ENCODE results near the gene P2RY13.
A peak's percentile ranks its signal among the peaks of the same experiment; 100 is the strongest.

P2RY13 gene

DNA sequence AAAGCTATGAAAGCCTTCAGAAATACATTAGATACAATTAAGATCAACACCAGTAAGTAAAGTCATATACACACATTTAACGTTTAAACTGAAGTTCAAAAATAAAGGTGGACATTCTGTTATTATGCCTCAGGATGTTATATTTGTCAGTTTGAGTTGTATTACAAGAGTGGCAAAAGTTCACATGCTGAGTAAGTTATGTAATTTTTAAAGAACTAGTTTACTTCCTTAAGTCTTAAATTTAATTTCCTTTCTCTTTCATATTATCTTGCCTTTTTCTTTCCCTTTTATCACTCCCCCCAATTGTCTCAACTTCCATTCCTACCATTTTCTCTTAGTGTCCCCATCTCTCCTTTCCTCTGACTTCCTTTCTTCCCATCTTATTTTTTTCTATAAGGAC lies 7.8 kb downstream of the P2RY13 start:
- no peak for DNase-seq (ENCODE audit: low read depth in 1 of 2, low spot score in 1 of 2)

GRCh38 chr3:151320131-151320530 lies 9.2 kb downstream of the P2RY13 start:
- DNase-seq (ENCODE audit: low read depth in 1 of 2, low spot score in 1 of 2): no peak

GRCh38 chr3:151319628-151320027 lies 9.7 kb downstream of the P2RY13 start:
- no peak for DNase-seq (ENCODE audit: low read depth in 1 of 2, low spot score in 1 of 2)

DNA sequence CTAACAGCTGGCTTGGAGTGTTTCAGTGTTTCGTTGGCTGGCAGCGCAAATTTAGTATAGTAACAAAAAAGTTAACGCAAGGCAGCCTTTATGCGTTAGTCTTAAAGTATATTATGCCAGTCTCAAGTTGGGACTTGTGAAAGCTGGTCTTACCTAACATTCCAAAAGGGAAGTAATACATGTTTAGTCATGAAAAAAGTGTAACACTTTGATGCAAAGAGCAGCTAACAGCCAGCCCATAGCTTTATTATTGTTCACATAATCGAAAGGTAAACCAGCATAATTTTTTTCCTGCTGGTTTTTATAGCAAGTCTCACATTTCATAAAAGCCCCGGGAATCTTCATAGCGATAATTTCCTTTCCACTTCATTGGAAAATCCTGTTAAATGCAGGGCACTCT lies 10.4 kb downstream of the P2RY13 start:
- no peak for DNase-seq (ENCODE audit: low read depth in 1 of 2, low spot score in 1 of 2)

GRCh38 chr3:151318313-151318712 lies 11.0 kb downstream of the P2RY13 start:
- no peak for DNase-seq (ENCODE audit: low read depth in 1 of 2, low spot score in 1 of 2)

DNA sequence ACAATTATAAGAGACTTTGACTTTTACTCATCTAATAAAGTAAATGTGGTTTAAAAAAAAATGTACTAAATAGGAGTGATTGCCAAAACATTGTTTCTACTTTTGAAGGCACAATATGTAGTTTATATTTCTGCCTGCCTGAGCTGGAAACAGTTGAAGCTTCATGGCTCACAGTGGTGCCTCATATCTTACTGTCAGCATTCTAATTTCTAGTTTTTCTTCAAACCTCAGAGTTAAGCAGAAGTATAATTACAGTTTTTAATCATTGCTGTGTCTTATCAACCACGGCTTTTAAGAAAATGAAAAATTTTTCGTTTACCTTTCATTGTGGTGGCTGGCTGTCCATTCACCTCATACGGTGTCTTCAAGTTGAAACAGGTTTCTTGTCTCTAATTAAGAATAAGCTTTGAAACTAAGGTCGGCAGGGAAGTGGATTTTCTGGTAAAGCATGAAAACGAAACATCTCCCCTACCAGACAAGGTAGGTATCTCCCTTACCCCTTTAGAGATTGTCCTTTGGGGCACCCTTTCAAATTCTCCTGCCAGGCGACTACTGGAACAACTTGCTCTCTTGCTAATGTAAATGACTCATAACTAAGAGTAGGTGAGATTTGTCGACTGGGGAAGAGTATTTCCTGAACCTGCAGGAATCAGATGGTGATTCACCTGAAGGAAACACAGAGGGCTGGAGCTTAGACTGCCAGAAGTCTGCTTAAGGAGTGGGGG lies 12.9 kb downstream of the P2RY13 start, which contains the start of gene GPR87:
TSS of gene GPR87 (minus strand) at position 554 of the 725 bp plus-strand sequence. CDS start 16,720 bp downstream, outside the sequence.
- peak in 1 of 2 donors; percentile 25 for DNase-seq (ENCODE audit: low read depth in 1 of 2, low spot score in 1 of 2)

DNA sequence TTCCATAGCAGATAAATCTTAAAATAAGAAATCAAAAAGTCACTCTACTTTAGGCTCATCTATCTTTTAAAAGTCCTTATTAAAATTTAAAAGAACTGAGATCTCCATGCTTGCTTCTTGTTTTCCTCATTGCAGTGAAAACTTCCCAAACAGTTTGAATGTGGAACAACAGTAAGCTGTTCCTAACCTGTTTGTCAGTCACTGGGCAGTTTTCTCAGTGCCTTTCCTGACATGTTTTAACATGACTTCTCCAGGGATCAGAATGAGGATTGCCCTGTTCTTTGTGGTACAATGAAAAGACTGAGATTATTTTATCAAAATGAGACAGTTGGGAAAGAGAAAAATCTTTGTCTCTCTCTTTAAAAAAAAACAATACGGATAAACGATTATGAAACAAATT lies 13.5 kb downstream of the P2RY13 start:
- DNase-seq (ENCODE audit: low read depth in 1 of 2, low spot score in 1 of 2): no peak

DNA sequence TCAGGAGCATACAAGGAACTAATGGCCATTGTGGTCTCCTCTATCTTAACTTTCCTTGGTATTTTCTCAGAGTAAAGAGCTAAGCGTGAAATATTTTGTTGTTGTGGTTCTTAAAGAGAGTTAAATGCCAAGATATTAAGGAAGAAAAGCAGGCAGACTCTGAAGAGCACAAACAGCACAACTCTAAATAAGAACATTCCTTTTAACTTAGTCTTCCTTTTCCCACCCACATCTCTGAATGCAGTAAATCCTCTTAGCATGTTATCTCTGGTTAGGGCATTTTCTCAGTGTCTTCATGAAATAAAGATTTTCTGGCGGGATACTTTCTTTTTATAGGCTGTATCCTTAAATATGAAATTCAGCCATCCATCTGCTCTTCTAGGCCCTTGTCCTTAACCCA lies 14.2 kb downstream of the P2RY13 start:
- no peak for DNase-seq (ENCODE audit: low read depth in 1 of 2, low spot score in 1 of 2)

- no peak for DNase-seq (ENCODE audit: low read depth in 1 of 2, low spot score in 1 of 2)
These were observed 14.8 kb downstream of the P2RY13 start for GRCh38 chr3:151314593-151314992.

GRCh38 chr3:151314137-151314536 lies 15.2 kb downstream of the P2RY13 start:
- no peak for DNase-seq (ENCODE audit: low read depth in 1 of 2, low spot score in 1 of 2)

DNA sequence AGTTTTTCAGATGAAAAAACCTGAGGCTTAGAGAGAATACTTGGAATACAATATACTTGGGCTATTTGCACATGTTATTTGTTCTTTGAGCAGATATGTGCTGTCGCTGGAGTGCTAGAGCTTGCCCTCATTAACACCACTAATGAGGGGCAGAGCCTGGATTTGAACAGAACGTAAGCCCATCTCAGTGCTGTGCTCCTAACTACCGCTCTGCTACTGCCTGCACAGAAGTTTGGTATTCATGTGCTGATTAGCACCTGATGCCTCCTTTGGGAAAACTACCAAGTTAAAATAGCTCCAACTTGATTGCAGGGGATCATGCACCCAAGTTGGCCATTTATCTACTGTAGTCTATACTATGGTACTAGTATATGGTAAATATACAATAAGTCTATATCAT lies 16.4 kb downstream of the P2RY13 start:
- no peak for DNase-seq (ENCODE audit: low read depth in 1 of 2, low spot score in 1 of 2)

GRCh38 chr3:151309566-151309965 lies 19.8 kb downstream of the P2RY13 start:
- no peak for DNase-seq (ENCODE audit: low read depth in 1 of 2, low spot score in 1 of 2)

- DNase-seq (ENCODE audit: low read depth in 1 of 2, low spot score in 1 of 2): no peak
These were observed 21.5 kb downstream of the P2RY13 start for GRCh38 chr3:151307583-151308488.

- DNase-seq (ENCODE audit: low read depth in 1 of 2, low spot score in 1 of 2): no peak
These were observed 22.2 kb downstream of the P2RY13 start for GRCh38 chr3:151307131-151307530.

DNA sequence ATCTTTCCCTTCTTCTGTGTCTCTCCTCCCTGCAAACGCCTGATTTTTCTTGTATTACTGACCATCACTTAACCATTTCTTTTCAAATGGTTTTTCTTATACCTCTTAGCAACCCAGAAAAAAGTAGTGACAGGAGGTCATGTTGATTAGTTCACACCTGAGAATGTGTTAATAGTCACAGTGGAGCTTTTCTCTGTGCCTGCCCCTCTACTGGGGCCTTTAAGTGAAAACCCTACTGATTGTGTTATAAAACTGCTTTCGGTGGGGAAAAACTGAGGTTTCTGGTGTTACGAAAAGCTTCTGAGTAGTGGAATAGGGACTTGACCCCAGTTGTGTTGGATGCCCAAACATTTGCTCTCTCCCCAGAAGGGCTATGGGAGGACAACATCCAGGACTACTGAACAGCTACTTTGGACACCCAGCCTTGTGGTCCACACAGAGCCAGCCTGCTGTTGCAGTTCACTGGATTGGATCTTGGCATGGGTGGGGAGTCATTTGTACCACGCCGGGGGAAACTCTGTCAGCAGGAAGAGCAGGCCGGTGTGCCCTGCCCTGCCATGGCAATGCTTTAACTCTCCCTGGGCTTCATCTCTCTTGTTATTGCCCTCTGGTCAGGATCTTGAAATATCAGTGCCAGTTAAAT lies 23.1 kb downstream of the P2RY13 start:
- DNase-seq (ENCODE audit: low read depth in 1 of 2, low spot score in 1 of 2): no peak

DNA sequence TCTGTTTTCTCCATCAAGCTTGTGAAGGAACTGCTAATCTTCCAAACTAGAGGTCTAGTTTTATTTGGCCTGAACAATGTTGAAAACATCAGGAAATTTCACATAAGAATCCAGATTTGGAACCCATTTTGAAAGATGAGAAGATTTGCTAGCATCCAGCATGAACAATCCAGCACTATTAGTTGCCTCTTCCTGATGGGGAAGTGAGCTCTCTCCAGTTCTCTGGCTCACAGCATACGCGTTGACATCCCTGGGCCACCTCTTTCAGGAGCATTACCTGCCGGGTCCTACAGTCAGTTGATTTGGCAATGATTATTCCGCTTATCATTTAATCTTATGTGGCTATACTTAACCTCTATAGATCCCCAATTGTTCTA lies 23.6 kb downstream of the P2RY13 start:
- no peak for DNase-seq (ENCODE audit: low read depth in 1 of 2, low spot score in 1 of 2)

DNA sequence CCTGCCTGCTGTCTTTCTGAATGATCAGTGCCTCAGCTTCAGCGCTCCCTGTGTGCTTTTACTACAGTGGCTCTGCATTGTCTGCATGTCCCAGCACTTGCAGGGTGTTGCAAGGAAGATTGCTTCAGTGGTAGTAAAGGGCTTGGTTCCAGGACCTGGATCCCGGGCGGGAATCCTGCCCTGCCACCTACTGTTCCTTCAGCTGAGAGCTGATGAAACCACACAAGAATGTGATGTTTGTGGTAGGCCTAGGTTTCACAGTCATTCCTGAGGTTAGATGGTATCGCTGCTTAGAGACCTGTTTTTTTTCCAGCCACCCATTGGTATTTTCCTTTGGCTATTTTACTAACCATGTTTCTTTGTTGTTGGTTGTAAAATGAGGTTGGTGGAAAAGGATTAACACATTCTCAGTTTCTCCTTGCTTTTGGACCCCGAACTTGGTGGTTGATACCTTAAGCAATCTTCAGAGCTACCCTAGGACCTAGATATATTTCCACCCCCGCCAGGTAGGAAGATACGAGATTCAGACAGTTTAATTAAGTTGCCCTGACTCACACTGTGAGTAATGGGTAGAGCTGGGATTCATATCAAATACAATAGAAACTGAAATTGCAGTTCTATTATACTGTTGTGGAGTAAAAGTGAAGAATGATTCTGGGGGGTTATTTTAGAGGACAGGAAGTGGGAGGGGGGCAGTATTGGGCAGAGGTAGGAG lies 24.1 kb downstream of the P2RY13 start:
- peak in 1 of 2 donors; percentile 46 for DNase-seq (ENCODE audit: low read depth in 1 of 2, low spot score in 1 of 2)

DNA sequence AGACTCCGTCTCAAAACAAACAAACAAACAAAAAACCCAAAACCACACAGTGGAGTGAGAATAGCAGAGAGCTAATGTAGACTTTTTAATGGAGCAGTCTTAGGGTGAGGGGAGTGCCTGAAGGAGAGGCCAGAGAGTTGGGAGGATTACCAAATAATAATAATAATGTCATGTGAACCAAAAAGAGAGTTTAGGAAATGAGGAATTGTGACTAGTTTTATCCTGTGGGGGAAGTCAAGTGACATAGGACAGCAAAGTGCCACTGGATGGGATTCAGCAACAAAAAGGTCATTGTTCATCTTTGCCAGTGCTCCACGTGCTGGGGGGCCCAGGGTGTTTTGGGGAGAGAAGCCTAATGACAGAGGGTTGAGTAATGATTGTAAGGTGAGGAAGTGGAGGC lies 25.6 kb downstream of the P2RY13 start:
- DNase-seq (ENCODE audit: low read depth in 1 of 2, low spot score in 1 of 2): no peak

DNA sequence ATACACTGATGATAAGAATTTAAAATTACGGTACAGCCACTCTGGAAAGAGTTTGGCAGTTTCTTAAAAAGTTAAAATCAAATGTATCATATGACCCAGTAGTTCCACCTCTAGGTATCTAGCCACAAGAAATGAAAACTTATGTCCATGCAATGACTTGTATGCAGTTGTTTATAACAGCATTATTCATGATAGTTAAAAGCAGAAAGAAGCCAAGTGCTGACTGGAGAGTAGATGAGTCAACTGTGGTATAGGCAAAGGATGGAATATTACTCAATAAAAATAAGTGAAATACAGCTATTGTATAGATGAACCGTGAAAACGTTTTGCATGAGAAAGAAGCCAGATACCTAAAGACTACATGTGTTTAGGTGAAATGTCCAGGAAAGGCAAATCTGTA lies 27.6 kb downstream of the P2RY13 start:
- no peak for DNase-seq (ENCODE audit: low read depth in 1 of 2, low spot score in 1 of 2)

DNA sequence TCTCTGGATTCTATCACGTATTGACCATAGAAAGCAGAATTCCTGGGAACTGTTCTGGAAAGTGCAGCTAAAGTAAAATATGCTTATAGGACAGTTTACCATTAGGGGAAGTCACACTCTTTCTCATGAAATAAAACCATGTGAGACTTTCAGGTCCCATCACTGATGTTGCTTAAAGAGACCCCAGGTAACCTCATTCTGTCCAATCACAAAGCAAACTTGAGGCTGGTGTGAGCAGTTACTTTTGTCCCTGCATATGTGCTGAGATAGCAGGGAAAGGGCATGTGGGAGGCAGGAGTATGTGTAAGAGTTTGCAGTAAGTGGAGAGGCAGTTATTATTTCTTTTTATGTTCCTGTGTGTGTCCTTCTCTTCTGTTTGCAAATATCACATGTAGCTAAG lies 28.8 kb downstream of the P2RY13 start:
- DNase-seq (ENCODE audit: low read depth in 1 of 2, low spot score in 1 of 2): no peak

DNA sequence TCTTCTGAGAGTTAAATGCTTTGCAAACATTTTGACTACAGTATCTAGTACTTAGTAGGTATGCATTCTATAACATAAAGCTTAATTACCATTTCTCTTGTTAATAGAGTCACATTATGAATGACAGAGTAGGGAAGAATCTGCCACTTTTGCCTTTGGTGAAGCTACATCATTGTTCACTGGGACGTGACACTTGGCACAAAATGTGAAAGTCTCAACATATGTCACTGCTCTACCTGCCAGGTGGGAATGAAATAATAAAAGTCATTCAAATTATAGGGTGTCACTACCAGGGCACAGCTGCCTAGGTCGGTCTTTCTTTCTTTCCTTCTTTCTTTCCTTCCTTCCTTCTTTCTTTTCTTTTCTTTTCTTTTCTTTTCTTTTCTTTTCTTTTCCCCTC lies 30.3 kb downstream of the P2RY13 start:
- no peak for DNase-seq (ENCODE audit: low read depth in 1 of 2, low spot score in 1 of 2)

Data from activated CD4-positive, alpha-beta T cell treated with anti-CD3 and anti-CD28 coated beads, Interleukin-2, amount 50 U/mL, for 24 hours (primary cell).